Spinal cord (tissue), 10 donors: Measurements from ENCODE around the gene SLC16A6. TPM values are rescaled to one million over a fixed set of nuclear protein-coding genes. Genes with fewer than 3 reads are reported as not detected.
"Not testable (repeated sequence)": the region's sequence is repeated elsewhere in the genome, so short reads cannot be mapped to it uniquely, and the experiment has no call there.

Experiments used
- DNase-seq, 6 donors: peaks; one replicate each; pipeline versions ENCODE4 v3.0.0 to v3.0.0-alpha.2; 2013 to 2015; ENCODE audit warnings: low spot score in 6 of 6, low read depth in 4 of 6
- H3K27ac ChIP-seq: one replicate; pipeline ENCODE4 v1.5.1; 2013; ENCODE audit warnings: low read depth, low read length, control low read depth
- H3K27me3 ChIP-seq: one replicate; pipeline ENCODE4 v1.6.1; 2013; ENCODE audit warnings: low read length; ENCODE audit not compliant: control insufficient read depth, insufficient read depth
- H3K36me3 ChIP-seq: one replicate; pipeline ENCODE4 v1.6.1; 2013; ENCODE audit warnings: low read length; ENCODE audit not compliant: control insufficient read depth, insufficient read depth
- H3K4me1 ChIP-seq: one replicate; pipeline ENCODE4 v1.6.1; 2013; ENCODE audit warnings: low read length; ENCODE audit not compliant: control insufficient read depth, insufficient read depth
- H3K4me3 ChIP-seq: one replicate; pipeline ENCODE4 v1.5.1; 2013; ENCODE audit warnings: low read depth, low read length, control low read depth
- H3K9me3 ChIP-seq: one replicate; pipeline ENCODE4 v1.6.1; 2013; ENCODE audit warnings: low read length; ENCODE audit not compliant: control insufficient read depth, insufficient read depth
- WGBS: methylation state at CpG from one replicate; pipeline ENCODE4 v1.1.5; 2013; ENCODE audit warnings: missing lambda C conversion rate; ENCODE audit not compliant: insufficient coverage; 5-methylcytosine and 5-hydroxymethylcytosine counted together
- polyA plus RNA-seq, 2 donors: library from polyadenylated mRNA; unstranded; fragments of 120-200 nt; gene quantifications; one replicate each; pipeline ENCODE4 v1.2.1, GENCODE V29; 2013; ENCODE audit not compliant: insufficient read length in 2 of 2
- total RNA-seq, 2 donors: library from RNA; depleted of rRNA in 1 of 2; stranded (reverse); fragments of 120-200 nt in 1 of 2; fragments of >200 nt in 1 of 2; gene quantifications; one replicate each; pipeline versions ENCODE4 v1.2.3 to v1.2.4, GENCODE V29; 2013 to 2014
- donor health status: healthy.

The SLC16A6 gene
- total and polyA plus RNA-seq, 4 donors = 2.3 to 36.5 (median 9.4) TPM

- no peaks in the 10 kb centered on the region for H3K27me3 ChIP-seq
- WGBS = 95% methylated on average over 3 of the region's 5 CpGs
- peaks cover 15% of the 10 kb centered on the region for H3K36me3 ChIP-seq
- DNase-seq = no peak
- H3K4me3 ChIP-seq = no peak overlapping the region
- H3K4me1 ChIP-seq = no peaks in the 10 kb centered on the region
- no peaks in the 10 kb centered on the region for H3K9me3 ChIP-seq
- no peak overlapping the region for H3K27ac ChIP-seq
Measured at GRCh38 chr17:68255731-68256538, 35.0 kb downstream of the SLC16A6 start.

- no peak overlapping the region for H3K27ac ChIP-seq
- H3K4me1 ChIP-seq = no peaks in the 10 kb centered on the region
- 95% methylated on average over 3 of the region's 4 CpGs for WGBS
- H3K4me3 ChIP-seq = no peak overlapping the region
- no peak for DNase-seq
- peaks cover 15% of the 10 kb centered on the region for H3K36me3 ChIP-seq
- H3K9me3 ChIP-seq = no peaks in the 10 kb centered on the region
- no peaks in the 10 kb centered on the region for H3K27me3 ChIP-seq
Measured at GRCh38 chr17:68255151-68255550, 35.8 kb downstream of the SLC16A6 start.

GRCh38 chr17:68253426-68253825 is 37.5 kb downstream of the SLC16A6 start:
- H3K27ac ChIP-seq, H3K9me3 ChIP-seq, H3K4me1 ChIP-seq, DNase-seq, H3K4me3 ChIP-seq, H3K27me3 ChIP-seq: not testable (repeated sequence)
- peaks cover 15% of the 10 kb centered on the region for H3K36me3 ChIP-seq
- 86% methylated on average over 4 of the region's 7 CpGs for WGBS

- DNase-seq = no peak
- no peak overlapping the region for H3K4me3 ChIP-seq
- WGBS = 66% methylated on average over 3 of the region's 7 CpGs
- peaks cover 19% of the 10 kb centered on the region for H3K4me1 ChIP-seq
- no peak overlapping the region for H3K27ac ChIP-seq
- H3K36me3 ChIP-seq = peaks cover 6% of the 10 kb centered on the region
- H3K9me3 ChIP-seq = no peaks in the 10 kb centered on the region
- no peaks in the 10 kb centered on the region for H3K27me3 ChIP-seq
Measured at GRCh38 chr17:68249354-68249765, 41.6 kb downstream of the SLC16A6 start.

DNA sequence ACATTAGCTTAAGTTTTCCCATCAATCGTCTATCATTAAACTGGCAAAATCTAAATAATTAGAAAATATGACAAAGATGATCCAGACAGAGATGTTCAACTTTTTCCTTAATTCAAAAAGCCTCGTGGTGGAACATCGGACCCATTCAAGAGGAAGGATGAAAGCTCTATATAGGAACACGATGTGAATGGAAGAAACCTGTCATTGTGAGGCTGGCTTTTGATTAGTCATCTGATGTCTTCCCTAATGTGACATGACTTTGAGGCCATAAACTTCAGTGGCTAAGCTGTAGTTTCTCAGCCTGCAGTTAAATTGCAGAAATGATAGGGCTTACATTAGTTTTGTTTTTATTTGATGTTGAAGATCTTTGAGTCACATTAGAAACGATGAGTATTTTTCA is 42.0 kb downstream of the SLC16A6 start:
- H3K27ac ChIP-seq = no peak overlapping the region
- no peak overlapping the region for H3K4me3 ChIP-seq
- H3K36me3 ChIP-seq = peaks cover 6% of the 10 kb centered on the region
- no peaks in the 10 kb centered on the region for H3K9me3 ChIP-seq
- no peak for DNase-seq
- H3K27me3 ChIP-seq = no peaks in the 10 kb centered on the region
- peaks cover 19% of the 10 kb centered on the region for H3K4me1 ChIP-seq
- WGBS = 77% methylated on average over 3 of the region's 5 CpGs

DNA sequence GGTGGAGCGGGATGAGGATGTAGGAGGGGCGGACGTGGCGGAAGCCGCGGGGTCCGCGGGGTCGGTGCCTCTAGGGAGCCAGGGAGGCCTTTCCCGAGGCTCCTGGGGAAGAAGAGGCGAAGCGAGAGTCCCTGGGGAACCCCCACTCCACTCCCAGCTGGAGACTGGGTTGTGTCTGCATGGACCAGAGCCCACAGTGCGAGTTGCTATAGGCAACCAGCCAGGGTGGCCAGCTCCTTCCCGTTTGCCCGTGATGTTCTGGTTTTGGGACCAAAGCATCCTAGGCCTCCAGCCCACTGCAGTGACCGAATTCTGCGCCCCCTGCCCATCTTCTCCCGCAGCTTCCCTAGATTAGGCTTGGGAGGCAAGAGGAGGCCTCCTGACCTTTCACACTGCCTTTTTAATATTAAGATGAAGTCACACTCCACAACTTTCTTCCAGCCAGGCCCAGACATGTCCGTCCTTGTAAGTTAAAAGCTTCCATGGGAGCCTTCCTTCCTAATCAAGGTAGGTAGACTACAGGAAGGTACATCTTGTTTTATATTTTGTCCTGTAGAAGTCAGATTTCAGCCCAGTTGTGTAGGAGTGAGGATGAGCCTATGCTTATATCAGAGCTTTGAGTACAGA is 42.6 kb downstream of the SLC16A6 start:
- Histone ChIP-seq H3K27ac (peak overlapping the region; percentile 97), H3K36me3 (peaks cover 6% of the 10 kb centered on the region), H3K4me3 (peak overlapping the region; percentile 86), H3K9me3 (no peaks in the 10 kb centered on the region), H3K4me1 (peaks cover 19% of the 10 kb centered on the region), H3K27me3 (no peaks in the 10 kb centered on the region)
- DNase-seq = peak in 2 of 6 donors; percentile 48 to 56
- 0% methylated on average over 17 of the region's 19 CpGs for WGBS

DNA sequence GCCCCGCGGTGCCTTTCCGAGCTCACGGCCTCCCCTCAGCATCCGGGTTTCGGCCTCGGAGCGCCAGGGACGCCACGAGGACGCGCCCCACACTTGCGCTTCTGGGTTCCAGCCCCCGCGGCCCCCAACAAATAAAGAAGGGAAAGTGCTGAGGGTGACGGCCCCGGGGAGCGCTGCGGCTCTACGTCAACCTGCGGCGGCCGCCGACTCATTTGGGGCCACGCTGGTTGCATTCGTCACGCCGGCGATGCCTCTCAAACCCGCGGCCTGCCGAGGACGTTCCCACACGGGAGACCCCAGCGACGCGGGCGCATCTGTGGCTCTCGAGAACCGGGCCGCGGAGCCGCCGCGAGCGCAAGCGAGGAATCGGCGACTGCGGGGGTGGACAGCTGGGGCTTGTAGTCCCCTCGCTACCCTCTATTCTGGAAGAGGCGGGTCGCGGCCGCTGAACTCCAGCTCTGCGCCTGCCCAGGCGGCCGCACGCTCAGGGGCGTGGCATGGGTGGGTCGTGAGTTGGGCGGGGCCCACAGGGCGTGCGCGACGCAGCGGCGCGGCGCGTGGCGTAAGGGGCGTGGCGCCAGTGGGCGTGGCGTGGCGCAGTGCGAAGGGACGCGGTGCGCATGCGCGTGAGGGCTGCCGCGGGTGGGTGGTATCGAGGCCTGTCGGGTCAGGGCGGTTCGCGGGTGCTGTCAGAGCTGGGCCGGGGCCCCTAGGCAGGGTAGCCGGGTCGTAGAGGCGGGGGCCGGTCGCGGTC is 43.3 kb downstream of the SLC16A6 start, which contains the start of gene AMZ2:
AMZ2 (plus strand) TSS at position 599 of the 754 bp plus-strand sequence. CDS start 2,145 bp downstream, outside the sequence.
- Histone ChIP-seq H3K4me1 (peaks cover 19% of the 10 kb centered on the region), H3K4me3 (peak within 1 kb of the TSS; percentile 86), H3K36me3 (peaks cover 6% of the 10 kb centered on the region), H3K27ac (peak within 1 kb of the TSS; percentile 97), H3K9me3 (no peaks in the 10 kb centered on the region), H3K27me3 (no peaks in the 10 kb centered on the region)
- DNase-seq = peak; percentile 90 to 98 (median 94)
- WGBS = under 1% methylated on average over 97 of the region's 97 CpGs

GRCh38 chr17:68246271-68247028 is 44.5 kb downstream of the SLC16A6 start:
- Histone ChIP-seq H3K4me3 (no peak overlapping the region), H3K27me3 (no peaks in the 10 kb centered on the region)
- WGBS = 94% methylated on average over 20 of the region's 24 CpGs

More at GRCh38 chr17:68246271-68247028, 44.5 kb downstream of the SLC16A6 start:
- DNase-seq = no peak
- peaks cover 19% of the 10 kb centered on the region for H3K4me1 ChIP-seq
- peaks cover 2% of the 10 kb centered on the region for H3K36me3 ChIP-seq
- no peak overlapping the region for H3K27ac ChIP-seq
- H3K9me3 ChIP-seq = no peaks in the 10 kb centered on the region
